H54 (cell line): Measurements from ENCODE around the gene HYDIN.

Experiments used
- DNase-seq: peaks from one replicate; pipeline ENCODE4 v3.0.0; 2011; ENCODE audit warnings: low spot score, mixed read lengths; ENCODE audit not compliant: insufficient read length
- FAIRE-seq: peaks from 3 replicates; lab custom pipeline; 2011; peaks lifted over from hg19 to GRCh38; lab: Jason Lieb, UNC
- POLR2A ChIP-seq: IDR thresholded peaks from 2 replicates; pipeline ENCODE4 v1.6.1; 2011; ENCODE audit warnings: low read depth, mild to moderate bottlenecking, low read length

The HYDIN gene

DNA sequence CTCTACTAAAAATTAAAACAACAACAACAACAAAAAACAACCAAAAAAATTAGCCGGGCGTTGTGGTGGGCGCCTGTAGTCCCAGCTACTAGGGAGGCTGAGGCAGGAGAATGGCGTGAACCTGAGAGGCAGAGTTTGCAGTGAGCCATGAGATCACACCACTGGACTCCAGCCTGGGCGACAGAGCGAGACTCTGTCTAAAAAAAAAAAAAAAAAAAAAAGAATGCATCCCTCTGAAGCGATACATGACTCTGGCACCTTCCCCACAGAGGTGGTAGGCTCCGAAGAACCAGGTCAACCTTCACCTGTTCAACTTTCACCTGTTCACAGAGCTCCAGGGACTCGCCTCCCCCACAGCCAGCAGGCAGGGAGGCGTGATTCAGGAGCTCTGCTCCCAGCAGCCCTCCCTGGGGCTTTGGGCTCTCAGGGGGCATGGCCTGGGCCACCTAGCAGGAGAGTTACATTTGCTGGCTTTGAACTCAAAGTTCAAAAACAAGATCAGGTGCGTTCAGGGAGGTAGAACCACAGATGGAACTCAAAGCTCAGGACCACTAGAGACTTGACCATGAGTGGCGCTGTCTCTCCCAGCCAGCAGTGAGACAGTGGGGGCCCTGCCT lies 435.1 kb downstream of the HYDIN start:
- no peak for DNase-seq
- no peak for TF ChIP-seq POLR2A
- no peak for FAIRE-seq

DNA sequence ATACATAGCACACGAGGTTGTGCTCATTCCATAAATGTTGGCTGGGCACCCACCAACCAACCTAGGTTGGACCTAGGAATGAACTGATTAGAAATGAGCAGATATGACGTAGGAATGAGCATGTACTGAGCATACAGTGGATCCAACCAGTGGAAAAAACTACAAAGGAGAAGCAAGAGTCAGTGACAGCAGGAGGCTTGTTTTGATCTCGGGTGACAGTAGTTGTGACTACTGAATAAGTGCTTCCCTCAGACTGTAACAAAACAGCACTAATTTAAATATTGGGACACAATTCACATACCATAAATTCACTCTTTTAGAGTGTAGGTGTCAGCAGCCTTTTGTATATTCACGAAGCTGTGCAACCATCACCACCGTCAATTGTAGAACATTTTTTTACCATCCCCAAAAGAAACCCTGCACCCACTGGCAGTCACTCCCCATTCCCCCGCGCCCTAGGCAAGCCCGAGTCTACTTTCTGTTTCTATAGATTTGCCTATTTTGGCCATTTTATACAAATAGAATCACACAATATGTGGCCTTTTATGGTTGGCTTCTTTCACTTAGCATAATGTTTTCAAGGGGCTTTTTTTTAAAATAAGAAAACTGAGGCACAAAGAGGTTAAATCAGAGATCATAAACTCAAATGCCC lies 436.5 kb downstream of the HYDIN start:
- FAIRE-seq (no peak), DNase-seq (no peak)
- no peak for TF ChIP-seq POLR2A

DNA sequence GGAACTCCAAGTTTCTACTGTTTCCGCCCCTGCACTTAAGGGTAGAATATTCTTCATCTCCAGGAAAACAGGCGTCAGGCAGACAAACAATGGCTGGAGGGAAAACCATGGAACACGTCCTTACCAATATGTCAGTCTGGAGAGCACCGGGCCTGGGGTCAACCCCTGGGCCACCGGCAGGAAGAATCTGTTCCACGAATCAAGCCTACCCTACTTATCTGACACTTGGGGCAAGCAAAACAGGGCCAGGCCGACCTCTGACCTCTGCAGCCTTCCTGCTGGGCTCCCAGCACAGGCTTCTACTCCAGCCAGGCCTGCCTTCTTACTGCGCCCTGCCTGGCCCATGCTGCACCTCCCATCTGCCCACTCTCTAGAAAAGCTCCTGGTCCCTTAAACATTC lies 439.7 kb downstream of the HYDIN start:
- FAIRE-seq (no peak), DNase-seq (no peak)
- no peak for TF ChIP-seq POLR2A

DNA sequence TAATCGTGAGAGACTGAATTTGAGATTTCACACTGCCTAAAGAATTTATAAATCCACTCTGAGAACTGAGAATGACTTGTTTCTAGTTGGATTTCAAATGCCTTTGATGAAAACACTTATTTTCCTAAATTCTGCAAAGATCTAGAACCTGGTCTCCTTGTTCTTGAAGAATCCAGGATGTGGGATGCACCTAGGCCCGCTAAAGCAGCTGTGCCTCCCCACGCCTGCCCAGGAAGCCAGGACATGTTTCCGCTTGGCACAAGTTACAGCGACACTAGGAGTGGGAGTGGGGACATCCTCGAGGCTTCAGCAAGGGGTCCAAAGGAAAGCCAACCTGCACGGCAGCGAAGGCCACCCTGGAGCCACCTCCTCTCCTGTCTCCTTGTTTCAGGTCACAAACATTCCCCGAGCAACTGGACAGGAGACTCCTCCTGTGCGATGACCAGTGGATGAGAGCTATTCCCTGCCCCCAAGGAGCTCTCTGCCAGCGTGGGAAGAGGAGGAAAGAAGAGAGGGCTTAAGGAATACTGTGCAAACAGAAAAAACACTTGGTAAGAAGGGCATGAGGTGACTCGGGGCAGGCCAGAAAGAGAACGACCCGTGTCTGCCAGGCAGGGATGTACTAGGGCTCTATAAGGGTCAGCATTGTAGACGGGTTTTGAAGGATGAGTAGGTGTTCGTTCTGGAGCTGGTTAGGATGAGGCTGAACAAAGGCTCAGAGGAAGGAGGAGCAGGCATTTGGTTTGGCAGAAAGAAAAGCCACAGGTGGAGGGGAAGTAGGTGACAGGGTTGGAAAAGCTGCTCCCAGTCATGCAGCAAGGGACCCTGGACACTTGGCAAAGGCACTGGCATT lies 440.7 kb downstream of the HYDIN start:
- no peak for TF ChIP-seq POLR2A
- no peak for DNase-seq
- FAIRE-seq, result no peak

DNA sequence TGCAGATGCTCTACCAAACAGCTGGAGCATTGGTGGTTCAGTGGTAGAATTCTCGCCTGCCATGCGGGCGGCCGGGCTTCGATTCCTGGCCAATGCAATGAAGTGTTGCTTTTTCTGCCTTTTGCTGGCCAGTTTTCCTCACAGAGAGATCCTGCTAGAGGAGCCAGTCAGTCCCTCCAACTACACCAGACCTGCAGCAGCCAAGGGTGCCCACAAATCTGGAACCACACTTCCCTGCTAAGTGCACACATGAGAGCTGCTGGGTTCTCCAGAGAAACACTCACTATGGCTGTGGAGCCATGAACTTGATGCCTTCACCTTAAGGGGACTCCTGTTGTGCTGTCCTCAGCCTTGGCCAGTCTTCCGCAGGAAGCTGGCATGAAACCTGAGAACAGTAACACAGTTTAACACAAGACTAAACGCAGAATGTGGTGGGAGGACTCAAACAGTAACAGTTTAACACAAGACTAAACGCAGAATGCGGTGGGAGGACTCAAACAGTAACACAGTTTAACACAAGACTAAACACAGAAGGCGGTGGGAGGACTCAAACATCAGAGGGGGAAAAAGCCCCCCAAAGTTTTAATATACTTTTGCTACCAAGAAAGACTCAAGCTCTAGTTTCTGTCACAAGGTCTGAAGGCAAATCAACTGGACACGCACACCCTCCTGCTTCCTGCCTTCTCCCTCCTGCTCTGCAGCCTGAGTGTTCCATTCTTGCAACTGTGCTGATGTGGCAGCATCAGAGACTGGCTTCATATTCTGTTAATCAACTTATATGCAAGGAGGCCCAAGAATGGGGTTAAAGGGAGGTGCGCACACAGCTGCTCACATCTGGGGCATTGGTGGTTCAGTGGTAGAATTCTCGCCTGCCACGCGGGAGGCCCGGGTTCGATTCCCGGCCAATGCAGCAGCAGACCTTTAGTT lies 441.6 kb downstream of the HYDIN start:
- DNase-seq, result no peak
- no peak for TF ChIP-seq POLR2A
- no peak for FAIRE-seq

DNA sequence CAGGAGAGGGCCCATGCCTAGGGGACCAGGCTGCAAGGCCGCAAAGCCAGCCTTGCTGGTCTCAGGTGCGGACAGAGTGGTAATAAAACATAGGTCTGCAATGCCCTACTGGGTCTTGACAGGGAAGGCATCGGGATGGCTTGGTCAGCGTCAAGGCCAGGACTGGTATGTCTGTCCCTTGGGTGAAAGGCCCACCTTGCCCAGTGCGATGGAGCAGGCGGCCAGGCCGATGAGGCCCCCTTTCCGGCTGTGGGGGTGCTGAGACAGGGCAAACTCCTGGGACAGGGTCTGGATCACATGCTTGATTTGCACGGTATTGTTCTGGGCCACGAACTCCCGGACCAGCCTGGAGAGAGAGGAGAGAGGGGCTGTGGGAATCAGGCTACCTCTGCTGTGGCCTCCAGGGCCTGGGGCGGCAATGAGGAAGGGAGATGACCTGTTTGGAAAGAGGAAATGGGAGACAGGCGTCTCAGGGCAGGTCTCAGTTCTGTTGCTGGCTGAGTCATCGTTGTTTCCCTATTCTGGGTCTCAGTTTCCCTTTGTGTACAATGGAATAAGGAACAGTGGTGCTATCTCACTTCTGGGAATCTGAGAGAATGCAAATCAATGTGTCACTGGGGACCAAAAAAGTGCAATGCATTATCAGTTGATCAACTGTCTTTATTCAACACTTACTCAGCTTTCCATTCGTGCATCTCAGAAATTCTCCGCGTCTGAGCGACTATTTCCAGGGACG lies 444.3 kb downstream of the HYDIN start:
- FAIRE-seq, result no peak
- TF ChIP-seq POLR2A, result no peak

DNA sequence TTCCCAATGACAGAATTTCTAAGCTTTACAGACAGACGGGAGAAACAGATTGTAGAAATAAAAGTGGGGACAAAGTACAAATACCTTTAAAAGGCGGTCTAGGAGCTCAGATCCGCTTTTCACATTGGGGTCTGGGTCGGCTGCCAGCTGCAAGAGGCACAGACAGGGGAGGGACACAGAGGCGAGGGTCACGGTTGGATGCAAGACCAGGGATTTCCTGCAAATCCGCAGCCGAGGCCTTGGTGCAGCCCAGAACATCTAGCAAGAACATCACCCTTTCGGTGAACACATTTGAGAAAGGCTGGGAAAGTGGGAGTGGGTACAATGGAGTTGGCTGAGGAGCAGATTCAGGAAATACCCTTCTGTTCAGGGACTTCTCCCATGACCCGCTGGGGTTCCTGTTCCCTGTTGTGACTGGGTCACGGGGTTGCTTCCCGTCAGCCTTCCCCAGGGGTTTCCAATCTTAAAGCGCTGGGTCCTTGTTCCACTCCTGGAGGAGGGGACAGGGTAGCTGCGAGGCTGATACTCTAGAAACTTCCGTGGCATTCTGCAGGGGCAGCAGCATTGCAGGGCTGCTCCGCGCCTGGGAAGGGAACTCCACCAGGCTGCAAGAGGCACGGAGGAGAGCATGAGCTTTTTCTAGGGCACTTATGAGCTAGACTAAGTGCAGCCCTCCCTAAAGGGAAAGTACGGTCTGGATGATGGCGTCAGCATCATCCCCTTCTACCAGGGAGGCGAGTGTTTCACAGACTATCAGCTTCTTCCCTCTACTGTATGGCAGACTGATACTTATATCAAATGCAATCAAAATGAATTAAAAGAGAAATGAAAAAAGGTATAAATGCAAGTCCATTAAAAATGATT lies 445.6 kb downstream of the HYDIN start:
- TF ChIP-seq POLR2A, result no peak
- DNase-seq (no peak), FAIRE-seq (no peak)

More for the DNA sequence above, 444.3 kb downstream of the HYDIN start:
- DNase-seq, result no peak

DNA sequence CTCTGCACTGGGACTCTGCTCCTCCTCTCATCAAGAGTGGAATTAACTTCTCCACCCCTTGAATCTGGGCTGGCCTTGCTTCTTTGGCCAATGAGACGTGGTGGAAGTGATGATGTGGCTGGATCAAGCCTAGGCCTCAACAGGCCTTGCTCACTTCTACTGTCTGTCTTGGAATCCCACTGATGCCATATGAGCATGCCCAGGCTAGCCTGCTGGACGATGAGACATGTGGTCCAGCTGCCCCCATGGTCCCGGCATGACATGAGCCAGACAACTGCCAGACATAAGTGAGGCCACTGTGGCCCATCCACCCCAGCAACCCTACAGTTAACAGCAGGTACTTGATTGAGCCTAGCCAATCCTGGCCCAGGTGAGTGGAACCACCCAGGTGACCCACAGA lies 448.3 kb downstream of the HYDIN start:
- DNase-seq (no peak), FAIRE-seq (no peak)
- no peak for TF ChIP-seq POLR2A

DNA sequence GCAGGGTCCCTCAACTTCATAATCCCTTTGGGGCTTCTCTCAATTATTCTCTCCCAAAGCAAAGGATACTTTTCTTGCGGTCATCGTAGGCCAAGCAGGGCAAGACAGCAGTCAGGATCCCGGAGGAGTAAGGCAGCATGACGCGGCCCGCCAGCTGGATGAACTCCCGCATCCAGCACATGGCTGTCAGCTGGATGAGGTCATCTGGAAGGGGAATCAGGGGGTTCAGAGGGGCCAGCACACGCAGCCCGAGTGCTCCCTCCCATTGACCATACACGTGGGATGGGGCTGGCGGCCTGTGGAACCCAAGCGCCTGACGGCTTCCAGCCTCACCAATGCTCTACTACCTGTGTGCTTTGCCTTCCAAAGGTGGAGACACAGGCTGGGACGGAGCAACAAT lies 448.7 kb downstream of the HYDIN start:
- no peak for DNase-seq
- no peak for FAIRE-seq
- no peak for TF ChIP-seq POLR2A

DNA sequence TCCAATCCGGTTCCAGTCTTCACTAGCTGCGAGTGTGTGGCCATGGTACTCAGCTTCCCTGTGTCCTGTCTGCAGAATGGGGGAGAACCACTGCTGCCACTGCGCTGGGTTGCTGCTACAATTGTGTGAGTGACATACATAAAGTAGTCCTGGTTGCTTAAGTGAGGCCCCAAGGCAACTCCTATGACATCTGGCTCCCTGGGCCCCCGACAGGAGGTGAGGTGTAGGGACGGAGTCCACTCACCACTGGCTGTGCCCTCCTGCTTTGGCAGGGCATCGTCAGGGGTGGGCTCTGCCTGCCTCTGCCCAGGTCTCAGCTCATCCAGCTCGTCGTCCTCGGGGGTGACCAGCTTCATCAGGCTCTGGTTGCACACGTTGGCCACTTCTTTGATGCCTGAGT lies 450.0 kb downstream of the HYDIN start:
- no peak for DNase-seq
- FAIRE-seq, result no peak
- TF ChIP-seq POLR2A, result no peak

DNA sequence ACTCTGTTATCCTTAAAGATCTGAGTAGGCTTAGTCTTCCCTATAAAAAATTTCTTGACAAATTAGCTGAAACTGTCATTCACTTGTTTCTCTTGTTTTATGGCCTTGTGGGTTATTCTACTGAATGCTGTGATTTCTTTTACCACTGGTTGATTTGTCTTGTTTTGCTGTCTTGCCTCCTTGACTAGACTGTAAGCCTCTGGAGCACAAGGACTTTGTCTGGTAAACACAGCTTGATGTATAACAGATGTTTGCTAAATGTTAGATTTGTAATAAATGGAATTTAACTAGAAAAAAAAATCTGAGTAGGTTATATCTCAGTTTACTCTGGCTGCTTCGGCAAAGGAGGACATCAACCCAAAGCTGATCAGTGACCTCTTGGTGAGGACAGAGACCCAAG lies 451.2 kb downstream of the HYDIN start:
- no peak for TF ChIP-seq POLR2A
- FAIRE-seq (no peak), DNase-seq (no peak)

DNA sequence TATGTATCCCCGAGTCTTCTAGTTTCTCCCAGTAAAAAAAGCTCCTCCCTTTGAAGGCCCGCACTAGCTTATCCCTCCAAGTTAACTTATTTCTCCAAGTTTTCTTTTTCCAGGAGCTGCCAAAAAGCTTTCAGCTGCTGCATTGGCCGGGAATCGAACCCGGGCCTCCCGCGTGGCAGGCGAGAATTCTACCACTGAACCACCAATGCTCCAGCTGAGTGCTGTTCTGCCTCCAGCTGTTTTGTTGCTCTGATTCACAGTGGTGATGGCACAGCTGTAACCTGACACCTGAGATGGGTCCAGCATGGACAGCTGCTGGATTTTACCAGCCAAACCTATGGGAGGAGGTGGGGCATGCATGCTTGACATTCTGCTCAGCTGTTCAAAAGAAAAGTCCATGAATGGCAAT lies 451.6 kb downstream of the HYDIN start:
- no peak for TF ChIP-seq POLR2A
- FAIRE-seq (peak; percentile 85), DNase-seq (peak; percentile 72)
